Mucosa of rectum (tissue), 2 donors: ENCODE results near the gene INPP5D.
"Not testable (repeated sequence)": the region's sequence is repeated elsewhere in the genome, so short reads cannot be mapped to it uniquely, and the experiment has no call there.

Source experiments
- H3K27ac ChIP-seq, 2 donors: one replicate each; pipeline ENCODE4 v1.7.0; 2013; ENCODE audit warnings: inconsistent platforms in 2 of 2, low read depth in 2 of 2, low read length in 2 of 2
- H3K27me3 ChIP-seq, 2 donors: one replicate each; pipeline ENCODE4 v1.7.0; 2013; ENCODE audit warnings: low read length in 2 of 2; ENCODE audit not compliant: control insufficient read depth in 2 of 2, insufficient read depth in 2 of 2
- H3K36me3 ChIP-seq, 2 donors: one replicate each; pipeline ENCODE4 v1.7.0; 2013; ENCODE audit warnings: low read length in 2 of 2; ENCODE audit not compliant: control insufficient read depth in 2 of 2, insufficient read depth in 2 of 2
- H3K4me1 ChIP-seq, 2 donors: one replicate each; pipeline ENCODE4 v1.7.0; 2013; ENCODE audit warnings: low read length in 2 of 2, mild to moderate bottlenecking in 1 of 2; ENCODE audit not compliant: control insufficient read depth in 2 of 2, insufficient read depth in 2 of 2
- H3K4me3 ChIP-seq, 2 donors: one replicate each; pipeline ENCODE4 v1.7.0; 2013; ENCODE audit warnings: low read length in 2 of 2
- H3K9ac ChIP-seq, 2 donors: one replicate each; pipeline ENCODE4 v1.7.0; 2013; ENCODE audit warnings: low read length in 2 of 2, low read depth in 1 of 2, mild to moderate bottlenecking in 1 of 2
- H3K9me3 ChIP-seq, 2 donors: one replicate each; pipeline ENCODE4 v1.7.0; 2013; ENCODE audit warnings: low read length in 2 of 2; ENCODE audit not compliant: control insufficient read depth in 2 of 2
- donor health status: healthy.
- donor health status: Normal muscosa, but diverticular disease.

Gene INPP5D

DNA sequence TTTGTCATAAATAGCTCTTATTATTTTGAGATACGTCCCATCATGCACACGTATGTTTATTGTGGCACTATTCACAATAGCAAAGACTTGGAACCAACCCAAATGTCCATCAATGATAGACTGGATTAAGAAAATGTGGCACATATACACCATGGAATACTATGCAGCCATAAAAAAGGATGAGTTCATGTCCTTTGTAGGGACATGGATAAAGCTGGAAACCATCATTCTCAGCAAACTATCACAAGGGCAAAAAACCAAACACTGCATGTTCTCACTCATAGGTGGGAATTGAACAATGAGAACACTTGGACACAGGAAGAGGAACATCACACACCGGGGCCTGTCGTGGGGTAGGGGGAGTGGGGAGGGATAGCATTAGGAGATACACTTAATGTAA lies 40.5 kb upstream of the INPP5D start:
- not testable (repeated sequence) for H3K9ac ChIP-seq, H3K27me3 ChIP-seq, H3K27ac ChIP-seq, H3K4me3 ChIP-seq, H3K9me3 ChIP-seq, H3K36me3 ChIP-seq
- peaks cover 3 to 16% of the 10 kb centered on the region in 2 donors for H3K4me1 ChIP-seq

GRCh38 chr2:233020454-233020853 lies 39.7 kb upstream of the INPP5D start:
- Histone ChIP-seq H3K36me3 (no peaks in the 10 kb centered on the region), H3K4me3 (no peak overlapping the region), H3K4me1 (peaks cover 3 to 16% of the 10 kb centered on the region in 2 donors), H3K27me3 (no peaks in the 10 kb centered on the region), H3K27ac (no peak overlapping the region), H3K9ac (no peak overlapping the region), H3K9me3 (no peaks in the 10 kb centered on the region)

DNA sequence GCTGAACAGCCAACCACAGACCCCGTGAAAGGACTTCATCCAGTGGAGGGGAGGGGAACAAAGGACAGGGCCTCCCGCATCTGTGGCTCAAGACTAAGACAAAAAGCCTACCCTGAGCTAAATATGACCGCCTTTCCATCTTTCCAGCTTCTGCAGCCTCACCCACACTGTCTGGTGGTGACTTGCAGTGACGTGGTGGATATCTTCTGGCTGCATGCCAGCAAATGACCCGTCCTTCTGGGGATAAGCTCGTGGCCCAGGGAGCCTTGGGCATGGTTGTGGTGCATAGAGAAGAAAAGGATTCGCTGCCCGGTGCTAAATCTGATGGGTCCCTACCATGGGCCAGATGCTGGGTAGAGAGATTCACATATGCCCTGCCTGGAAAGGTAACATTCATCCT lies 38.4 kb upstream of the INPP5D start:
- Histone ChIP-seq H3K27me3 (no peaks in the 10 kb centered on the region), H3K27ac (no peak overlapping the region), H3K4me1 (peaks cover 3 to 14% of the 10 kb centered on the region in 2 donors), H3K4me3 (no peak overlapping the region), H3K36me3 (no peaks in the 10 kb centered on the region), H3K9me3 (no peaks in the 10 kb centered on the region), H3K9ac (no peak overlapping the region)

DNA sequence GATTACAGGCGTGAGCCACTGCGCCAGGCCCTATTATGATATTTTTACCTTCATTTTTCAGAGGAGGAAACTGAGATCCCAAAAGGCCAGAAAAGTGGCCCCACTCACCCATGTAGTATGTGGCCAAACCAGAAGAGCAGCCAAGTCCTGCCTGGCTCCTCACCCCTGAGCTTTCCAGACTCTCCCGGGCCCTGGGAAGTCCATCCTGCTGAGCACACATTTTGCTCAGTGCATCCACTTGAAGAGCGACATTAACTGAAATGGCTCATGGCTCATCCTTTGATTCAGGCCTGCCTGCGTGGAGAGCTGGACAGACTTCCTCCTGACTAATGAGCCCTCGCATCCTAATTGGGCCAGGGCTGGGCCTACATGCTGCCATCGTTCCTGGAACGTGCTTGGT lies 37.6 kb upstream of the INPP5D start:
- Histone ChIP-seq H3K27me3 (no peaks in the 10 kb centered on the region), H3K9ac (no peak overlapping the region), H3K36me3 (no peaks in the 10 kb centered on the region), H3K9me3 (no peaks in the 10 kb centered on the region), H3K4me3 (no peak overlapping the region), H3K4me1 (peaks cover 3 to 8% of the 10 kb centered on the region in 2 donors), H3K27ac (no peak overlapping the region)

DNA sequence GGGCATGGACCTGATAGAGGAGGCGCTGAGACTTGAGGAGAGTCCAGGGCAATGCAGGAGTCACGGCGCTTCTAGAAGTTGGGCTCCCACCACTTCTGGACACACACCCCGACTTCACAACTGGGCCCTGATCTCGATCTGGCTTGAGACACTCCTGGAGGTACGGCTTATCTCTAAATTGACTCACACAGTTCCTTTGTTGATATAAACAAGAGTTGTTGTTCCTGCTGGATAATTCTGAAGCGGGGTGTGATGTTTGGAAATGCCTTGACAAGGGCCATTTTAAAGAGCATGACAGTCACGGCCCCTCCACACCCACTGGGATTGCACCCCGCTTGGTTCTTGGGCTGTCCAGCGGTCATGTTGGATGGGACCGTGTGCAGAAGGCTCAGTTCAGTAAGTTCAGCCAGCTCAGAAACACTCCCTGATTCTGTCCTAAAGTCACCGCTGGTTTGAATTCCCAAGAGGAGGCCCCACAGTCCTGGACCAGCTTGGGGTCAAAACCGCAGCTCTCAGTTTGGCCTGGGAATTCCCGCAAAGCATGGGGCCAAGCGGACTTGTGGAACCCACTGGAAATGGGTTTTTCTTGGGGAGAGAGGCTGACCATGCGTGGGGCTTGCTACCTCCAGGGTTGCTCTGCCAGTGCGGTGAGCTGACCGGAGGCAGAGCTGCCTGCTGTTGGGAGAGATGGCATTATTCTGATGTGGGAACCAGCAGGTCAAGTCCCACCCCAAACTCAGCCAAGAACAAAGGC lies 37.0 kb upstream of the INPP5D start:
- Histone ChIP-seq H3K4me3 (no peak overlapping the region), H3K36me3 (no peaks in the 10 kb centered on the region), H3K27me3 (no peaks in the 10 kb centered on the region), H3K4me1 (peaks cover 2% of the 10 kb centered on the region in 2 donors), H3K9ac (no peak overlapping the region), H3K27ac (no peak overlapping the region), H3K9me3 (no peaks in the 10 kb centered on the region)

- Histone ChIP-seq H3K27me3 (no peaks in the 10 kb centered on the region), H3K36me3 (no peaks in the 10 kb centered on the region), H3K9ac (no peak overlapping the region), H3K9me3 (no peaks in the 10 kb centered on the region), H3K4me3 (no peak overlapping the region), H3K27ac (no peak overlapping the region), H3K4me1 (no peaks in the 10 kb centered on the region)
Observed at GRCh38 chr2:233023761-233024410, 36.3 kb upstream of the INPP5D start.

DNA sequence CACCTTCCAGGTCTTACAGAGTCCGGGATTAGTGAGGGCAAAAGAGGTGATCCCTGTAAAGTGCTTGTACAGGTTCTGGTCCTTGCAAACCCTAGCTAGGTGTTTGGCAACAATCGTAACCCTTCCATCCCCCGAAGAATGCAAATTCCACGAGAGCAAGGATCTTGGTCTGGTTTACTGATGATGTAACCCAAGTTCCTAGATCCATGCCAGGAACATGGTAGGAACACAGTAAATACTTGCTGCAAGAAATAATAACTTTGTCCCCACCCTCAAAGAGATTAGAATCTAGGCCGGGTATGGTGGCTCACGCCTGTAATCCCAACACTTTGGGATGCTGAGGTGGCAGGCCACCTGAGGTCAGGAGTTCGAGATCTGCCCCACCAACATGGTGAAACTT lies 34.4 kb upstream of the INPP5D start:
- H3K27ac ChIP-seq, result no peak overlapping the region
- H3K36me3 ChIP-seq, result no peaks in the 10 kb centered on the region
- H3K9ac ChIP-seq, result no peak overlapping the region
- no peaks in the 10 kb centered on the region for H3K4me1 ChIP-seq
- H3K4me3 ChIP-seq, result no peak overlapping the region
- no peaks in the 10 kb centered on the region for H3K27me3 ChIP-seq
- H3K9me3 ChIP-seq, result no peaks in the 10 kb centered on the region

- H3K4me1 ChIP-seq, result no peaks in the 10 kb centered on the region
- no peaks in the 10 kb centered on the region for H3K9me3 ChIP-seq
- no peak overlapping the region for H3K9ac ChIP-seq
- H3K27ac ChIP-seq, result no peak overlapping the region
- no peaks in the 10 kb centered on the region for H3K36me3 ChIP-seq
- no peaks in the 10 kb centered on the region for H3K27me3 ChIP-seq
- H3K4me3 ChIP-seq, result no peak overlapping the region
Observed at GRCh38 chr2:233026198-233026813, 33.8 kb upstream of the INPP5D start.

GRCh38 chr2:233029321-233029720 lies 30.8 kb upstream of the INPP5D start:
- no peak overlapping the region for H3K27ac ChIP-seq

More at GRCh38 chr2:233029321-233029720, 30.8 kb upstream of the INPP5D start:
- Histone ChIP-seq H3K4me3 (no peak overlapping the region), H3K9me3 (no peaks in the 10 kb centered on the region), H3K4me1 (no peaks in the 10 kb centered on the region), H3K27me3 (no peaks in the 10 kb centered on the region), H3K36me3 (no peaks in the 10 kb centered on the region), H3K9ac (no peak overlapping the region)
